GM18508 (cell line): Measurements from ENCODE around the gene ACSL3.
A peak's percentile ranks its signal among the peaks of the same experiment; 100 is the strongest.
"Not testable (repeated sequence)": the region's sequence is repeated elsewhere in the genome, so short reads cannot be mapped to it uniquely, and the experiment has no call there.

Experiments
- ATAC-seq: cut with Tn5 transposase; IDR thresholded peaks from one replicate; pipeline ENCODE4 v1.9.1; 2021; ENCODE audit warnings: moderate number of reproducible peaks; ENCODE audit not compliant: insufficient read depth, unreplicated experiment

Gene ACSL3

DNA sequence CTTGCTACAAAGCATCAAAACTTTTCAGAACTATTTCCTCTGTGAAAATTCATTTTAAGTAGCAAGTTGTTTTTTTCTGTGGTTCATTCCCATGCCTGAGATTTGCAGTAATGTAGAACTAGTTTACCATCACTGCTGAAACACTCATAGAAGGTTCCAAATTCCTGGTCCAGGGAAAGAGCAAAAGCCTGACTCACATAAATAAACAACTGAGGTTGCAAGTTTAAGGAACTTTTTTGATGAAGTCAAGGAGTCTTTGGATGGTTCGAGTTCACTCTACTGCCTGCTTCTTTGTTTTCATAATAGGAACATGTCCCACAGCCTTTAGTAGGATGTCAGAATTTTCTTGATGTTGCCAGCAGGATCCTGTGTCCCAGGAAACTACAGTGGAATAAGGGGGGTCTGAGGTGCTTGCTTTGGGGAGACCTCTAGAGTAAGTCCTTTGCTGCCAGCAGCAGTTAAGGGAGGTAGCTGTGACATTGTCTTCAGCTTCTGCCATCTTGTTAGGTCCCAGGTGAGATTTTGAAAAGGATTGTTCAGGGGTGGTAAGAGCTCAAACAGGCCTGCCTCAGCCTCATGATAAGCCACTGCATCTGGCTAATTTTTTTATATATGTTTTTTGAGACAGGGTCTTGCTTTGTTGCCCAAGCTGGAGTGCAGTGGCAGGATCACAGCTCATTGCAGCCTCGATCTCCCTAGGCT lies 43.9 kb downstream of the ACSL3 start:
- ATAC-seq, result no peak

DNA sequence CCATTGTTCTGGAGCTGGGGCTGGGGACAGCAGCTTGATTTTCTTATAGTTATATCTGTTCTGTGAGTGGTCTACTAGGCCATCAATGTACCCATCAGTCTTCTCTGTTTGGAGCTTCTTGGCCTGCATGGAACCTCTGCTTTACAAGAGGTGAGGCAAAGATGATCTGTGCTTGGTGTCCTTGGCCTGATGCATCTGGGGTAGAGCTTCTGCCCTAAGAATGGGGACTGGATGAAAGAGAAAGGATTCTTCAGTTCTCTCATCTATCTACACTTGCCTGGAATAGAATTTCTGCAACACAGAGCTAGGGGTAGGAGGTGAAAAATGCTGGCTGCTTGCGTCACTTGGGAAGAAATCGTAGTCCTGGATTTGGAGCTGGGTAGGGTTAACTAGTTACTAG lies 46.2 kb downstream of the ACSL3 start:
- ATAC-seq, result no peak

GRCh38 chr2:222907790-222908441 lies 47.1 kb downstream of the ACSL3 start:
- no peak for ATAC-seq

DNA sequence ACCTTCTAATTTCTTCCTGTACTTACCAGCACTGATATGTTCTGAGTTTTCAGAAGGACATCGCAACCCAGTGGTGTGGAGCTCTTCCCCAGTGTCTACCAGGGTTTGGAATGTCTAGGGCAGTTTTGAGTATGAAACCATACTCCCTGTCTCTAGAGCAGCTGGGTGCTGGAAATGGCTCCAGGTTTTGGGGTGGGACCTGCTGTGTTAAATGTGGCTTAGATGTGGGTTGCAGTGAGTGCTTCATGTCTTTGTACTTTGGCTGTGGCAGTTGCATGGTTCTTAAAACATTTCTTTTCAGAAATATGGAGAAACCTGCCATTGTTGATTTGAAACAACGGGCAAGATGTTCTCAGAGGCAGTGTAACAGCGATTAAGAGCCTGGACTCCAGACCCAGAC lies 48.5 kb downstream of the ACSL3 start:
- ATAC-seq, result no peak

- peak; percentile 99 for ATAC-seq
Measured at GRCh38 chr2:222912117-222912516, 51.3 kb downstream of the ACSL3 start.

DNA sequence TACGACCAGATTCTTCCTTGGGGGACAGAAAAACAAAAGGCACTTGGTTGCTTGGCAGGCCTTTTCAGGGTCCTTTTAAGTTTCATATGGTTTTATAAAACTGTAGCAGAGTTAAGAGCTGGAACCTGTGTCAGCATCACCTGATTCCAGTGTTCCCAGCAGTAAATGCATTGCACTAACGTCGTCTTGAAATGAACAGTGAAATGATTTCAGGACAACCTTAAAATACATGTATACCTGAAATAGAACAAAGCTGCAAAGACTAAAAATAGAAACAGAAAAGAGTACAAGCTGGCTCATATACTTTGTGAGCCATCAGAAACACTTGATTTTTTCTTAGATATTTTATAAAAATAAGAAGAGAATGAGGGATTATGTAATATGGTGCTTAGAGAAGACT lies 51.9 kb downstream of the ACSL3 start:
- ATAC-seq, result no peak

- ATAC-seq, result no peak
Measured at GRCh38 chr2:222915092-222915957, 54.5 kb downstream of the ACSL3 start.

DNA sequence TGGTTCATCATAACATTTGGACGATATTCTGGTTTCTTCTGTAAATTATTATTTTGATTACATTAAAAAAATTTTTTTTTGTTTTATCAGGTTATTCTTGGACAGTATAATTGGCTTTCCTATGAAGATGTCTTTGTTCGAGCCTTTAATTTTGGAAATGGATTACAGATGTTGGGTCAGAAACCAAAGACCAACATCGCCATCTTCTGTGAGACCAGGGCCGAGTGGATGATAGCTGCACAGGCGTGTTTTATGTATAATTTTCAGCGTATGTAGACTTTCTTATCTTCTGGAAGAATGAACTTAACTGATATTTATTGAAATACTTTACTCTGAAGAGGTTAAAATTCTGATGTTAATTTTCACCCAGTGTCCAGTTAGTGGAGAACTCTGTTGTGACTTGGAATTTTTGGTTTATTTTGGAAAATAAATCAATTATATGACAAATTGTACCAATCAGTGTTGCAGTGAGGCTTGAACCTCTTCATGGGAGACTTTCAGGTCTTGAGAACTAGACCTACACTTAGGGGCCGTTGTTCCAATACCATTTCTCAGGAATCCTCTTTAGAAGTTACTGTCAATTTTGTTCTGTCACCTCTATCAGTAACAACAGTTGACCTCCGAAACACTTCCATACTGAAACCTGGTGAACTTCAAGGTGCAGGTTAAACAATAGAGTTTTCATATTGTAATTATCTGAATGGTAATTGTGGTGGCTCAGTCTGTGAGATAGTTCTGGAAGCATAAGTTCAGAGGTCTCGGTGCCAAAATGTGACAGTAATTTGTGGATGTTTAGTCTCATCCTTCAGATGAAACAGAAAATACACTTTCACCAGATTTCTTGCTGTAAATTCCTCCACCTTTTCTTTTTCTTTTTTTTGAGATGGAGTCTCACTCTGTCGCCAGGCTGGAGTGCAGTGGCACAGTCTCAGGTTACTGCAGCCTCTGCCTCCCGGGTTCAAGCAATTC lies 55.7 kb downstream of the ACSL3 start:
- ATAC-seq, result no peak

GRCh38 chr2:222917212-222917611 lies 56.4 kb downstream of the ACSL3 start:
- not testable (repeated sequence) for ATAC-seq

DNA sequence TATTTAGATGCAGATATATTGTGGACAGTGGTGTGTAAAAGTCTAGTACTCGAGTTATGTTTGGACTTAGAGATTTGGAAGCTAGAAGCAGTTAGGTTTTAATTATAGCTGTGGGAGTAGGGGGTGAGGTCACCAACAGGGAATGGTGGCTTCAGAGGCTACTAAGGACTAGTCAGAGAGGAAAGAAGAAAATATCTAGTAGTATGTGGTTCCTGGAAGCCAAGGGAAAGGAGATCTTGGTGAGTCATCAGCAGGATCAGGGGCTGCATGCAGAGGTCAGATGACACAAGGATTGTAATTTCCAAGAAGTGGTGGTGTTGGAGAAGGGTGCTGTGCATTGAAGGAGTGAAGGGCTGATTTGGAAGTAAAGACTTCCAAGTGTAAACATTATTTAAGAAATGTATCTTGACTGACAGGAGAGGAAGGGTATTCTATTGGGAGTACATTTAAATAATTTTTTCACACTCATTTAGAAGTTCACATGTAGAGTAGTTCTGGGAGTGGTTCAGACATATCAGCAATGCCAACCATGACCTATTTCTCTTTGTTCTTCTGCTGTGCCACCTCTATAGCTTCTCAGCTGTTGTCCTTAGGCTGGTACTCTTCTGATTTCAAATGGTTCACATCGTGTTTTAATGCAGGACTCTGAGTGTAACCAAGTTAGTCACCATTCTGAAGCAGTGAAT lies 59.1 kb downstream of the ACSL3 start:
- ATAC-seq, result no peak

- ATAC-seq, result no peak
Measured at GRCh38 chr2:222920657-222921186, 59.9 kb downstream of the ACSL3 start.

- ATAC-seq, result no peak
Measured at GRCh38 chr2:222922019-222922800, 61.4 kb downstream of the ACSL3 start.

GRCh38 chr2:222926915-222927314 lies 66.1 kb downstream of the ACSL3 start:
- ATAC-seq, result no peak

- no peak for ATAC-seq
Measured at GRCh38 chr2:222927600-222927999, 66.8 kb downstream of the ACSL3 start.

- no peak for ATAC-seq
Measured at GRCh38 chr2:222928335-222928734, 67.5 kb downstream of the ACSL3 start.

DNA sequence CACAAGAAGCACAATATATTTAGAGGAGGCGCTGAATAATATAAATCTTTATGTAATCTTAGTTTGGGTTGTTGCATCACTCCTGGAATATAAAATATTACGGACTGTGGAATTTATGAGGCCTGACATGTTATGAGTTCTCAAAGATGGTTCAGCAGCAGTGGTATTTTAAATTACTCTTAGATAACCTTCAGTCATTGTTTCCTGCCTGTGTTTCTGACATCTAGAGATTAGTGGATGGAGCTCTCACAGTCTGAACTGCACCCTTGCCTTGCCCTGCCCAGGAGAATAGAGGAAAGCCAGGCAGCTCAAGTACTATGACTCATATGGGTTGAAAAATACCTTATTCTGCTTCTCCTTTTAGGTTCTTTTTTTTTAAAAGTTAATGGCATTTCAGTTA lies 70.0 kb downstream of the ACSL3 start:
- no peak for ATAC-seq

DNA sequence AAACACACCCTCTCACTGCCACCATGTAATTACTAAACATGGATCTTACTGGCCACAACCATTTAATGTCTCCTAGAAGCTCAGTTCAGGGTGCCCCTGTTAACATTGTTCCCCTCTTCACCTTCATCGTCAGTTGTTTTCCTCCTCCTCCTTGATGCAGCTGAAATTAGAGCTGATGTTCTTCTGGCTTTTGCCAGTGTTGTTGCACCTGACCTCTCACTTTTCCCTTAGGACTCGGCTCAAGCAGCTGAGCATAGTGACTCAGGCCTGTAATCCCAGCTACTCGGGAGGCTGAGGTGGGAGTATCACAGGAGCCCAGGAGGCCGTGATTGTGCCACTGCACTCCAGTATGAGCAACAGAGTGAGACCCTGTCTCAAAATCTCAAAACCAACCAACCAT lies 70.8 kb downstream of the ACSL3 start:
- ATAC-seq, result no peak

- ATAC-seq, result no peak
Measured at GRCh38 chr2:222933458-222933857, 72.6 kb downstream of the ACSL3 start.
